Measurements from ENCODE around the gene CBX2. TPM values are rescaled to one million over a fixed set of nuclear protein-coding genes. Genes with fewer than 3 reads are reported as not detected.
"Not testable (repeated sequence)": the region's sequence is repeated elsewhere in the genome, so short reads cannot be mapped to it uniquely, and the experiment has no call there.

CBX2 gene
- total and polyA plus RNA-seq, 3 experiments from 2014 or later, result 0.10 to 2.2 (median 2.0) TPM

DNA sequence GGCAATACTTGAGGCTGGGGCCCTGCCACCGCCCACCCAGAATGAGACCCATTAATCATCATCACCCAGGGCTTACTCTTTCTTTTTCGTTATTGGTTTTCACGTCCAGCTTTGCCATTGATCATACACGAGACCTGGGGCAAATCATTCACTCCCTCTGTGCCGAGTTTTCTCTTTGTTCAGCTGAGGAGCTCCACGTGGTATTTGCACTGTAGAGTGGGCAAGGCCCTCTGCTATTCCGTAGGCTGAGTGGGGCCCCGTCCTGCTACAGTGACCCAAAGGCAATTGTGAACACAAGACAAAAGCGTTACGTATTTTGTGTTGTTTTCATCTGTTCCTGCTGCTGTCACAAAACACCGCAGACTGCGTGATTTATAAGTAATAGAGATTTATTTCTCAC lies 23.6 kb upstream of the CBX2 start:
- H3K4me1 Mint-ChIP-seq, result no peaks in the 10 kb centered on the region
- Histone ChIP-seq H3K4me3 (ENCODE audit: low read length) (no peak overlapping the region), H3K9me3 (ENCODE audit: low read length) (no peaks in the 10 kb centered on the region), H3K36me3 (ENCODE audit: insufficient read depth, low read length) (no peaks in the 10 kb centered on the region), H3K4me1 (ENCODE audit: insufficient read depth, low read length) (no peaks in the 10 kb centered on the region), H3K27me3 (ENCODE audit: insufficient read depth, low read length, poor library complexity, severe bottlenecking) (peaks cover 3% of the 10 kb centered on the region), H3K27ac (ENCODE audit: low read depth, low read length) (no peak overlapping the region)
- no peaks in the 10 kb centered on the region for H3K9me3 Mint-ChIP-seq
- DNase-seq, result no peak
- ChIA-PET POLR2A (no interaction called here), CTCF (no interaction called here)
- H3K27me3 Mint-ChIP-seq, result peaks cover 21 to 50% of the 10 kb centered on the region in 2 donors
- H3K36me3 Mint-ChIP-seq, result no peaks in the 10 kb centered on the region
- peak overlapping the region in 1 of 8 donors; percentile 18 for H3K27ac Mint-ChIP-seq
- H3K4me3 Mint-ChIP-seq, result no peak overlapping the region

- H3K4me3 Mint-ChIP-seq; H3K36me3 Mint-ChIP-seq; H3K27ac ChIP-seq (ENCODE audit: low read depth, low read length); H3K27ac Mint-ChIP-seq; POLR2A ChIA-PET; H3K4me3 ChIP-seq (ENCODE audit: low read length); H3K9me3 ChIP-seq (ENCODE audit: low read length); H3K36me3 ChIP-seq (ENCODE audit: insufficient read depth, low read length); H3K4me1 Mint-ChIP-seq; CTCF ChIA-PET; DNase-seq; H3K4me1 ChIP-seq (ENCODE audit: insufficient read depth, low read length); H3K9me3 Mint-ChIP-seq; H3K27me3 ChIP-seq (ENCODE audit: insufficient read depth, low read length, poor library complexity, severe bottlenecking): not testable (repeated sequence)
- peaks cover 17 to 44% of the 10 kb centered on the region in 2 donors for H3K27me3 Mint-ChIP-seq
These were observed 23.0 kb upstream of the CBX2 start for GRCh38 chr17:79754903-79755302.

DNA sequence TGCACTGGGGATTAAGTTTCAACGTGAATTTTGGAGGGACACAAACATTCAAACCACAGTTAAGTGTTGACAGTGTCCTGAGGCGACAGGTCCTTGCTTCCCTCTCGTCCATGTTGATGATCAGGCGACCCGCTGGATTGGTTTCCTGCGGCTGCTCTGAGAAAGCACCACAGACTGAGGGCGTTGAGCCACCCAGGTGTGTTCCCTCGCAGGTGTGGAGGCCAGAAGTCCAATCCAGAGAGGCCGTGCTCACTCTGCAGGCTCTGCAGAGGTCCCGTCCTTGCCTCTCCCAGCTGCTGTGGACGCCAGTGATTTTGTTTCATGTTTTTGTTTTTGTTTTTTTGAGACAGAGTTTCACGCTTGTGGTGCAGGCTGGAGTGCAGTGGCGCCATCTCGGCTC lies 22.4 kb upstream of the CBX2 start:
- Histone ChIP-seq H3K27ac (ENCODE audit: low read depth, low read length) (no peak overlapping the region), H3K27me3 (ENCODE audit: insufficient read depth, low read length, poor library complexity, severe bottlenecking) (peaks cover 3% of the 10 kb centered on the region), H3K36me3 (ENCODE audit: insufficient read depth, low read length) (no peaks in the 10 kb centered on the region), H3K9me3 (ENCODE audit: low read length) (no peaks in the 10 kb centered on the region), H3K4me1 (ENCODE audit: insufficient read depth, low read length) (no peaks in the 10 kb centered on the region), H3K4me3 (ENCODE audit: low read length) (no peak overlapping the region)
- H3K27me3 Mint-ChIP-seq, result peaks cover 15 to 41% of the 10 kb centered on the region in 2 donors
- H3K9me3 Mint-ChIP-seq, result no peaks in the 10 kb centered on the region
- H3K27ac Mint-ChIP-seq, result peak overlapping the region in 1 of 8 donors; percentile 85
- H3K4me3 Mint-ChIP-seq, result no peak overlapping the region
- no peak for DNase-seq
- no peaks in the 10 kb centered on the region for H3K36me3 Mint-ChIP-seq
- CTCF ChIA-PET, result no interaction called here
- POLR2A ChIA-PET, result no interaction called here
- no peaks in the 10 kb centered on the region for H3K4me1 Mint-ChIP-seq

DNA sequence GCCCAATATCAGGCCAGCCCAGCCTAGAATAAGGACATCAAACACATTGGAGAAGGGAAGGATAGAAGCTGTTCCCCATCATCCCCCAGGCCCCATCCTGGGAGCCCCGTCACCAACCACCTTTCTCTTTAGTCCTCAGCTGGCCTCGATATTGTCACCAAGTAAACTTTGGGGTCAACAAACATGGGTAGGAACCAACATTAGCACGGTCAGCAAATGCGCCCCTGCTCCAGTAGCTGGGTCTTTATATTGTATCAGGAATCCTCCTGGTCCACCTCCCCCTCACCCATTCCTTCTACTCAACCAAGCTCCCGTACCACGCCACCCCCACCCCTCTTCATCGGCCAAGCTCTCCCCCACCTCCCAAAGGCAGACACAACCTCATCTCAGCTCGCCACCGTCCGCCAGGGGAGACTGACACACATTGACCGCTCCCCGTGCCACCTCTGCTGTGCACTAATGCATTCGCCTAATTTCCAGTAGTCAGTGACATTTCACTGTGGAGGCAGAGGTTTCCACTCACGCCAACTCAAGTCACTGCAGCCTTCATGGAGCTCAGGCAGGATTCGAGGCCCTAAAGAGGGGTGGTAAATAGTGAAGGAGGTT lies 20.7 kb upstream of the CBX2 start:
- H3K4me1 ChIP-seq (ENCODE audit: insufficient read depth, low read length), result no peaks in the 10 kb centered on the region
- Mint-ChIP-seq H3K4me1 (no peaks in the 10 kb centered on the region), H3K27me3 (peaks cover 9 to 27% of the 10 kb centered on the region in 2 donors), H3K36me3 (no peaks in the 10 kb centered on the region), H3K27ac (no peak overlapping the region), H3K9me3 (peaks cover 0 to 1% (median 0%) of the 10 kb centered on the region in 5 donors), H3K4me3 (no peak overlapping the region)
- ChIA-PET POLR2A (no interaction called here), CTCF (interaction anchor here (1.2 kb wide), 1 partner anchor 15 kb away, joined by 3 read pairs; no protein-coding TSS in a partner anchor)
- no peak for DNase-seq
- H3K27me3 ChIP-seq (ENCODE audit: insufficient read depth, low read length, poor library complexity, severe bottlenecking), result peaks cover under 1% of the 10 kb centered on the region
- no peaks in the 10 kb centered on the region for H3K9me3 ChIP-seq (ENCODE audit: low read length)
- no peak overlapping the region for H3K4me3 ChIP-seq (ENCODE audit: low read length)
- no peak overlapping the region for H3K27ac ChIP-seq (ENCODE audit: low read depth, low read length)
- no peaks in the 10 kb centered on the region for H3K36me3 ChIP-seq (ENCODE audit: insufficient read depth, low read length)

- Histone ChIP-seq H3K36me3 (ENCODE audit: insufficient read depth, low read length) (no peaks in the 10 kb centered on the region), H3K27ac (ENCODE audit: low read depth, low read length) (no peak overlapping the region), H3K4me1 (ENCODE audit: insufficient read depth, low read length) (no peaks in the 10 kb centered on the region), H3K9me3 (ENCODE audit: low read length) (no peaks in the 10 kb centered on the region), H3K27me3 (ENCODE audit: insufficient read depth, low read length, poor library complexity, severe bottlenecking) (no peaks in the 10 kb centered on the region), H3K4me3 (ENCODE audit: low read length) (no peak overlapping the region)
- no peaks in the 10 kb centered on the region for H3K36me3 Mint-ChIP-seq
- H3K4me1 Mint-ChIP-seq, result no peaks in the 10 kb centered on the region
- no peak for DNase-seq
- no peak overlapping the region for H3K4me3 Mint-ChIP-seq
- H3K27me3 Mint-ChIP-seq, result peaks cover 9 to 30% of the 10 kb centered on the region in 2 donors
- CTCF ChIA-PET, result interaction anchor here (1.2 kb wide), 1 partner anchor 16 kb away, joined by 3 read pairs; no protein-coding TSS in a partner anchor
- POLR2A ChIA-PET, result no interaction called here
- peaks cover 0 to 1% (median 0%) of the 10 kb centered on the region in 5 donors for H3K9me3 Mint-ChIP-seq
- no peak overlapping the region for H3K27ac Mint-ChIP-seq
These were observed 19.7 kb upstream of the CBX2 start for GRCh38 chr17:79758271-79758670.

GRCh38 chr17:79760197-79760906 lies 17.6 kb upstream of the CBX2 start:
- DNase-seq, result no peak
- ChIA-PET POLR2A (no interaction called here), CTCF (interaction anchor here (1.0 kb wide), 1 partner anchor 14 kb away, joined by 5 read pairs; no protein-coding TSS in a partner anchor)
- Histone ChIP-seq H3K4me1 (ENCODE audit: insufficient read depth, low read length) (no peaks in the 10 kb centered on the region), H3K27me3 (ENCODE audit: insufficient read depth, low read length, poor library complexity, severe bottlenecking) (no peaks in the 10 kb centered on the region), H3K36me3 (ENCODE audit: insufficient read depth, low read length) (no peaks in the 10 kb centered on the region), H3K4me3 (ENCODE audit: low read length) (no peak overlapping the region), H3K27ac (ENCODE audit: low read depth, low read length) (no peak overlapping the region), H3K9me3 (ENCODE audit: low read length) (no peaks in the 10 kb centered on the region)
- Mint-ChIP-seq H3K9me3 (peaks cover 0 to 1% (median 0%) of the 10 kb centered on the region in 5 donors), H3K4me1 (no peaks in the 10 kb centered on the region), H3K4me3 (no peak overlapping the region), H3K36me3 (no peaks in the 10 kb centered on the region), H3K27me3 (peaks cover 4 to 29% of the 10 kb centered on the region in 2 donors), H3K27ac (no peak overlapping the region)

DNA sequence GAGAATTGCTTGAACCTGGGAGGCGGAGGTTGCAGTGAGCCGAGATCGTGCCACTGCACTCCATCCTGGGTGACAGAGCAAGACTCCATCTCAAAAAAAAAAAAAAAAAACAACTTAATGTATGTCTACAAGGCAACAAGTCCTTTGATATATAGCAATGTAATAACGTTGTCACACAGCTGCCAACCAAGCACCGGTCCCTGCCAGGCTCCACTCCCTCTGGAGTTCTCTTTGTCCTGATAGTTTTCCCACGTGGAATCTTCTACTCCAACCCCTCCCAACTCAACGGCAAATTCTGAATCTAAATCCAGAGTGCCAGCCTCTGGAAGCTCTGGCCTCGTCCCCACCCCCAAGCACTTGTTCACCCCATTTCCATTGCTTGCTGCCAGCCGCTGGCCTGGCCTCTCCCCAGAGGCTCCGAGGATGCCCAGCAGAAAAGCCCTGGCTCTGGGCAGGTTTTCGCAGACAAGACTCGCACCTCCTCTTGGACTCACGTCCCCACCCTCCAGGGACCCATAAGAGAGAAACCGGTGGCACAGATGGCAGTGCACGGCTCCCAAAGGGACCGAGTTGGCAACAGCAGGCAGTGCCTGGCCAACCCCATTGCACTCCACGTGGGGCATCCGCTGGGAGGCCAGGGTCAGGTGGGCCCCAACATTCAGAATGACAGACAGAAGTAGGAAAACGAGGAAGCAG lies 15.9 kb upstream of the CBX2 start:
- no peak overlapping the region for H3K27ac ChIP-seq (ENCODE audit: low read depth, low read length)
- no peaks in the 10 kb centered on the region for H3K36me3 Mint-ChIP-seq
- ChIA-PET CTCF (interaction anchor here (0.7 to 0.9 kb wide), 2 partner anchors 20 to 154 kb away, joined by 3 read pairs; no protein-coding TSS in a partner anchor), POLR2A (no interaction called here)
- no peaks in the 10 kb centered on the region for H3K9me3 ChIP-seq (ENCODE audit: low read length)
- H3K27me3 ChIP-seq (ENCODE audit: insufficient read depth, low read length, poor library complexity, severe bottlenecking), result no peaks in the 10 kb centered on the region
- peaks cover 2 to 31% of the 10 kb centered on the region in 2 donors for H3K27me3 Mint-ChIP-seq
- no peaks in the 10 kb centered on the region for H3K4me1 ChIP-seq (ENCODE audit: insufficient read depth, low read length)
- no peak overlapping the region for H3K4me3 ChIP-seq (ENCODE audit: low read length)
- no peaks in the 10 kb centered on the region for H3K36me3 ChIP-seq (ENCODE audit: insufficient read depth, low read length)
- no peaks in the 10 kb centered on the region for H3K4me1 Mint-ChIP-seq
- peaks cover 0 to 1% (median 0%) of the 10 kb centered on the region in 5 donors for H3K9me3 Mint-ChIP-seq
- H3K4me3 Mint-ChIP-seq, result no peak overlapping the region
- no peak overlapping the region for H3K27ac Mint-ChIP-seq
- no peak for DNase-seq

GRCh38 chr17:79765708-79766107 lies 12.2 kb upstream of the CBX2 start:
- DNase-seq, result no peak
- H3K36me3 Mint-ChIP-seq, result no peaks in the 10 kb centered on the region
- H3K27me3 Mint-ChIP-seq, result peaks cover 17 to 47% of the 10 kb centered on the region in 2 donors
- H3K4me1 ChIP-seq (ENCODE audit: insufficient read depth, low read length), result no peaks in the 10 kb centered on the region
- H3K4me3 ChIP-seq (ENCODE audit: low read length), result no peak overlapping the region
- ChIA-PET CTCF (no interaction called here), POLR2A (no interaction called here)
- no peaks in the 10 kb centered on the region for H3K36me3 ChIP-seq (ENCODE audit: insufficient read depth, low read length)
- H3K27me3 ChIP-seq (ENCODE audit: insufficient read depth, low read length, poor library complexity, severe bottlenecking), result peaks cover 4% of the 10 kb centered on the region
- H3K9me3 ChIP-seq (ENCODE audit: low read length), result no peaks in the 10 kb centered on the region
- no peak overlapping the region for H3K4me3 Mint-ChIP-seq
- no peaks in the 10 kb centered on the region for H3K4me1 Mint-ChIP-seq
- H3K27ac Mint-ChIP-seq, result no peak overlapping the region
- H3K9me3 Mint-ChIP-seq, result peaks cover 0 to 3% (median 0%) of the 10 kb centered on the region in 5 donors
- no peak overlapping the region for H3K27ac ChIP-seq (ENCODE audit: low read depth, low read length)
